H9 (cell line): Measurements from ENCODE around the gene TRPM1. TPM values are rescaled to one million over a fixed set of nuclear protein-coding genes. Genes with fewer than 3 reads are reported as not detected.

ENCODE experiments used
- DNase-seq: peaks from one replicate; pipeline ENCODE4 v3.0.0-alpha.2; 2017
- H2AFZ ChIP-seq: one replicate; pipeline ENCODE4 v1.6.1; 2013; ENCODE audit warnings: mild to moderate bottlenecking, low read length, control low read depth, moderate library complexity
- H2AK5ac ChIP-seq: 2 replicates; pipeline ENCODE4 v1.6.1; 2013; ENCODE audit warnings: low read length, control low read depth, mixed read lengths; ENCODE audit not compliant: insufficient read length
- H2BK120ac ChIP-seq: one replicate; pipeline ENCODE4 v1.6.1; 2013; ENCODE audit warnings: low read depth, mild to moderate bottlenecking, low read length, control low read depth, inconsistent platforms; ENCODE audit not compliant: poor library complexity, severe bottlenecking
- H2BK12ac ChIP-seq: 2 replicates; pipeline ENCODE4 v1.6.1; 2013; ENCODE audit warnings: low read length, control low read depth, mixed read lengths, low read depth; ENCODE audit not compliant: insufficient read length
- H2BK15ac ChIP-seq: 2 replicates; pipeline ENCODE4 v1.6.1; 2013; ENCODE audit warnings: low read depth, low read length, control low read depth
- H2BK20ac ChIP-seq: one replicate; pipeline ENCODE4 v1.6.1; 2013; ENCODE audit warnings: low read depth, mild to moderate bottlenecking, low read length, control low read depth, inconsistent platforms; ENCODE audit not compliant: poor library complexity, severe bottlenecking
- H2BK5ac ChIP-seq: 2 replicates; pipeline ENCODE4 v1.6.1; 2013; ENCODE audit warnings: low read length, control low read depth, mixed read lengths; ENCODE audit not compliant: insufficient read length
- H3K14ac ChIP-seq: 2 replicates; pipeline ENCODE4 v1.6.1; 2013; ENCODE audit warnings: low read length, control low read depth; ENCODE audit not compliant: insufficient read depth
- H3K18ac ChIP-seq: 2 replicates; pipeline ENCODE4 v1.6.1; 2013; ENCODE audit warnings: low read depth, mild to moderate bottlenecking, mixed read lengths, low read length, control low read depth; ENCODE audit not compliant: insufficient read length
- H3K23ac ChIP-seq: 2 replicates; pipeline ENCODE4 v1.6.1; 2013; ENCODE audit warnings: low read length, control low read depth, mixed read lengths, low read depth; ENCODE audit not compliant: insufficient read length
- H3K23me2 ChIP-seq: 2 replicates; pipeline ENCODE4 v1.6.1; 2013; ENCODE audit warnings: low read depth, mild to moderate bottlenecking, mixed read lengths, low read length, control low read depth; ENCODE audit not compliant: insufficient read length, poor library complexity, severe bottlenecking
- H3K27ac ChIP-seq: 2 replicates; pipeline ENCODE4 v1.5.1; 2013; ENCODE audit warnings: low read length, control low read depth, mixed read lengths, low read depth; ENCODE audit not compliant: insufficient read length
- H3K27me3 ChIP-seq: 2 replicates; pipeline ENCODE4 v1.6.1; 2013; ENCODE audit warnings: low read length, control low read depth, inconsistent platforms; ENCODE audit not compliant: insufficient read depth
- H3K4ac ChIP-seq: 2 replicates; pipeline ENCODE4 v1.6.1; 2013; ENCODE audit warnings: low read depth, mild to moderate bottlenecking, control low read depth, inconsistent platforms, low read length, moderate library complexity
- H3K4me1 ChIP-seq: 2 replicates; pipeline ENCODE4 v1.6.1; 2013; ENCODE audit warnings: low read length, control low read depth, inconsistent platforms; ENCODE audit not compliant: insufficient read depth
- H3K4me2 ChIP-seq: 2 replicates; pipeline ENCODE4 v1.6.1; 2013; ENCODE audit warnings: low read length, control low read depth, mixed read lengths; ENCODE audit not compliant: insufficient read length, insufficient read depth
- H3K56ac ChIP-seq: 2 replicates; pipeline ENCODE4 v1.6.1; 2013; ENCODE audit warnings: low read depth, mild to moderate bottlenecking, mixed read lengths, low read length, control low read depth; ENCODE audit not compliant: insufficient read length
- H3K79me1 ChIP-seq: 2 replicates; pipeline ENCODE4 v1.6.1; 2013; ENCODE audit warnings: low read depth, mild to moderate bottlenecking, moderate library complexity, low read length, control low read depth, inconsistent platforms; ENCODE audit not compliant: insufficient read depth, poor library complexity, severe bottlenecking
- H3K79me2 ChIP-seq: 2 replicates; pipeline ENCODE4 v1.6.1; 2013; ENCODE audit warnings: low read length, control low read depth, inconsistent platforms; ENCODE audit not compliant: insufficient read depth
- H3K9ac ChIP-seq: 2 replicates; pipeline ENCODE4 v1.6.1; 2013; ENCODE audit warnings: low read length, control low read depth, mixed read lengths; ENCODE audit not compliant: insufficient read length; ENCODE audit errors: extremely low read depth
- H3K9me3 ChIP-seq: one replicate; pipeline ENCODE4 v1.6.1; 2013; ENCODE audit warnings: low read depth, low read length, inconsistent platforms; ENCODE audit not compliant: control insufficient read depth
- H3T11ph ChIP-seq: one replicate; pipeline ENCODE4 v1.6.1; 2013; ENCODE audit warnings: mild to moderate bottlenecking, low read length, control low read depth, inconsistent platforms
- H4K20me1 ChIP-seq: one replicate; pipeline ENCODE4 v1.6.1; 2013; ENCODE audit not compliant: control insufficient read depth, insufficient read length, insufficient read depth
- H4K5ac ChIP-seq: 2 replicates; pipeline ENCODE4 v1.6.1; 2013; ENCODE audit warnings: low read depth, mild to moderate bottlenecking, mixed read lengths, low read length, control low read depth; ENCODE audit not compliant: insufficient read length
- H4K8ac ChIP-seq: replicated peaks from 2 replicates; pipeline ENCODE4 v1.6.1; 2013; ENCODE audit warnings: low read length, control low read depth, mixed read lengths, low read depth; ENCODE audit not compliant: insufficient read length
- H4K91ac ChIP-seq: 2 replicates; pipeline ENCODE4 v1.6.1; 2013; ENCODE audit warnings: low read depth, mild to moderate bottlenecking, moderate library complexity, mixed read lengths, low read length, control low read depth; ENCODE audit not compliant: insufficient read length
- H3K27ac Mint-ChIP-seq, 3 experiments: 2 replicates in 2 of 3; 3 replicates in 1 of 3; pipeline ENCODE4 v1.8.0; 2020 to 2021; ENCODE audit warnings: mixed read lengths in 3 of 3, mild to moderate bottlenecking in 1 of 3, moderate library complexity in 1 of 3
- H3K27me3 Mint-ChIP-seq: 2 replicates; pipeline ENCODE4 v1.8.0; 2021; ENCODE audit warnings: low read depth, mild to moderate bottlenecking, moderate library complexity, mixed read lengths
- H3K36me3 Mint-ChIP-seq, 3 experiments: 2 replicates in 2 of 3; 3 replicates in 1 of 3; pipeline ENCODE4 v1.8.0; 2020 to 2021; ENCODE audit warnings: low read depth in 3 of 3, mixed read lengths in 3 of 3; ENCODE audit not compliant: insufficient read depth in 1 of 3
- H3K4me1 Mint-ChIP-seq, 2 experiments: 2 replicates each; pipeline ENCODE4 v1.8.0; 2020; ENCODE audit warnings: mixed read lengths in 2 of 2
- H3K4me3 Mint-ChIP-seq, 2 experiments: 2 replicates in 1 of 2; 3 replicates in 1 of 2; pipeline ENCODE4 v1.8.0; 2020 to 2021; ENCODE audit warnings: mild to moderate bottlenecking in 2 of 2, mixed read lengths in 2 of 2, moderate library complexity in 1 of 2
- H3K9me3 Mint-ChIP-seq, 2 experiments: 2 replicates in 1 of 2; 3 replicates in 1 of 2; pipeline ENCODE4 v1.8.0; 2020; ENCODE audit warnings: mild to moderate bottlenecking in 2 of 2, mixed read lengths in 2 of 2, moderate library complexity in 1 of 2
- WGBS: extraction: QIAGEN DNeasy Blood & Tissue Kit; methylation state at CpG from one replicate; pipeline ENCODE4 v1.1.7; 2013; ENCODE audit warnings: missing lambda C conversion rate, low lambda C conversion rate, mixed read lengths; ENCODE audit not compliant: insufficient read length; ENCODE audit errors: extremely low coverage; 5-methylcytosine and 5-hydroxymethylcytosine counted together
- total RNA-seq: library from RNA; stranded (reverse); gene quantifications from 2 replicates; pipeline ENCODE4 v1.2.1, GENCODE V29; 2021
- TF ChIP-seq, protein P1 (sequence below): fragments of 200-600 bp; sonication (generic); conservative IDR thresholded peaks from 3 replicates; pipeline ENCODE4 v1.8.0; 2021; ENCODE audit warnings: antibody characterized with exemption, mild to moderate bottlenecking

The TRPM1 gene
- total RNA-seq, 1 experiment from 2014 or later = not detected

DNA sequence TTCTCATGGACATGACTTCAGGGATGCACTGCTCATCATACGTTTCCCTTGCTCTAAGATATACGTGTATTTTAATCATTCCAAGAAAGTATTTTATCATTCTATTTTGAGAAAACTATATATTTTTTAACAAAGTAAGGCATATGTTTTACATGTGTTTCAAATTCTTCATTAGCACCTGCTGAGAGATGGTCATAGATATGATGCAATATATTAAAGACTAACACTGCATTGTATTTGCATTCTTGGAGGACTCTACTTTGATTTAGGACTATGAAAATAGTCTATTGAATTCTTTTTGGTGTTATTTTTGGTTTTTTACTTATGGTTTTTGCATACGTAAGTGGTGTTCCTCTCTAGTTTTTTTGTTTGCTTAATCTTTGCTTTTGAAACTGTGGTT, 55.9 kb downstream of the TRPM1 start:
- Histone ChIP-seq H2BK15ac (no peak overlapping the region), H4K91ac (no peak overlapping the region), H2AK5ac (no peak overlapping the region), H4K20me1 (no peaks in the 10 kb centered on the region), H3K14ac (no peak overlapping the region), H4K8ac (no peak overlapping the region), H2BK20ac (no peak overlapping the region), H3K27ac (no peak overlapping the region), H3K4ac (no peak overlapping the region), H3K23me2 (no peaks in the 10 kb centered on the region), H3K9ac (no peak overlapping the region), H3K56ac (no peak overlapping the region), H2AFZ (no peak overlapping the region), H2BK5ac (no peak overlapping the region), H3K18ac (no peak overlapping the region), H3K79me1 (no peaks in the 10 kb centered on the region), H3T11ph (no peak overlapping the region), H3K27me3 (no peaks in the 10 kb centered on the region), H3K23ac (no peak overlapping the region), H2BK120ac (no peak overlapping the region), H3K4me2 (no peak overlapping the region), H2BK12ac (no peak overlapping the region), H3K79me2 (no peaks in the 10 kb centered on the region), H3K4me1 (no peaks in the 10 kb centered on the region; the same call in 1 of the 2 replicates), H4K5ac (no peak overlapping the region), H3K9me3 (no peaks in the 10 kb centered on the region)
- Mint-ChIP-seq H3K4me3 (no peak overlapping the region), H3K27ac (no peak overlapping the region), H3K27me3 (peaks cover 2% of the 10 kb centered on the region; the same call in 1 of the 2 replicates), H3K4me1 (peaks cover 9 to 18% of the 10 kb centered on the region in 2 experiments), H3K36me3 (no peaks in the 10 kb centered on the region), H3K9me3 (no peaks in the 10 kb centered on the region)
- no CpG with 5 or more reads among the region's 3 CpGs for WGBS
- TF ChIP-seq, protein P1, sequence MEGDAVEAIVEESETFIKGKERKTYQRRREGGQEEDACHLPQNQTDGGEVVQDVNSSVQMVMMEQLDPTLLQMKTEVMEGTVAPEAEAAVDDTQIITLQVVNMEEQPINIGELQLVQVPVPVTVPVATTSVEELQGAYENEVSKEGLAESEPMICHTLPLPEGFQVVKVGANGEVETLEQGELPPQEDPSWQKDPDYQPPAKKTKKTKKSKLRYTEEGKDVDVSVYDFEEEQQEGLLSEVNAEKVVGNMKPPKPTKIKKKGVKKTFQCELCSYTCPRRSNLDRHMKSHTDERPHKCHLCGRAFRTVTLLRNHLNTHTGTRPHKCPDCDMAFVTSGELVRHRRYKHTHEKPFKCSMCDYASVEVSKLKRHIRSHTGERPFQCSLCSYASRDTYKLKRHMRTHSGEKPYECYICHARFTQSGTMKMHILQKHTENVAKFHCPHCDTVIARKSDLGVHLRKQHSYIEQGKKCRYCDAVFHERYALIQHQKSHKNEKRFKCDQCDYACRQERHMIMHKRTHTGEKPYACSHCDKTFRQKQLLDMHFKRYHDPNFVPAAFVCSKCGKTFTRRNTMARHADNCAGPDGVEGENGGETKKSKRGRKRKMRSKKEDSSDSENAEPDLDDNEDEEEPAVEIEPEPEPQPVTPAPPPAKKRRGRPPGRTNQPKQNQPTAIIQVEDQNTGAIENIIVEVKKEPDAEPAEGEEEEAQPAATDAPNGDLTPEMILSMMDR = no peak
- DNase-seq = no peak
